BE2C (cell line): ENCODE results near the gene CUEDC1.
A peak's percentile ranks its signal among the peaks of the same experiment; 100 is the strongest.

Experiments
- DNase-seq: peaks from one replicate; pipeline ENCODE4 v3.0.0-alpha.2; 2020
- H3K27me3 ChIP-seq: fragments of 250-450 bp; sonication (Bioruptor Pico); 2 replicates; pipeline ENCODE4 v1.5.1; 2020; ENCODE audit warnings: mild to moderate bottlenecking
- H3K36me3 ChIP-seq: fragments of 250-450 bp; sonication (Bioruptor Pico); 2 replicates; pipeline ENCODE4 v1.5.1; 2020; ENCODE audit warnings: mild to moderate bottlenecking
- H3K4me1 ChIP-seq: fragments of 250-450 bp; sonication (Bioruptor Pico); 2 replicates; pipeline ENCODE4 v1.5.1; 2020
- H3K4me3 ChIP-seq: 2 replicates; pipeline ENCODE4 v1.5.1; 2011; ENCODE audit warnings: low read depth, low read length
- H3K9me3 ChIP-seq: fragments of 250-450 bp; sonication (Bioruptor Pico); 2 replicates; pipeline ENCODE4 v1.5.1; 2020
- TF ChIP-seq, protein P1 (sequence below): IDR thresholded peaks from 2 replicates; pipeline ENCODE4 v1.5.1; 2012; ENCODE audit warnings: mild to moderate bottlenecking, low read depth, low read length

CUEDC1 gene

DNA sequence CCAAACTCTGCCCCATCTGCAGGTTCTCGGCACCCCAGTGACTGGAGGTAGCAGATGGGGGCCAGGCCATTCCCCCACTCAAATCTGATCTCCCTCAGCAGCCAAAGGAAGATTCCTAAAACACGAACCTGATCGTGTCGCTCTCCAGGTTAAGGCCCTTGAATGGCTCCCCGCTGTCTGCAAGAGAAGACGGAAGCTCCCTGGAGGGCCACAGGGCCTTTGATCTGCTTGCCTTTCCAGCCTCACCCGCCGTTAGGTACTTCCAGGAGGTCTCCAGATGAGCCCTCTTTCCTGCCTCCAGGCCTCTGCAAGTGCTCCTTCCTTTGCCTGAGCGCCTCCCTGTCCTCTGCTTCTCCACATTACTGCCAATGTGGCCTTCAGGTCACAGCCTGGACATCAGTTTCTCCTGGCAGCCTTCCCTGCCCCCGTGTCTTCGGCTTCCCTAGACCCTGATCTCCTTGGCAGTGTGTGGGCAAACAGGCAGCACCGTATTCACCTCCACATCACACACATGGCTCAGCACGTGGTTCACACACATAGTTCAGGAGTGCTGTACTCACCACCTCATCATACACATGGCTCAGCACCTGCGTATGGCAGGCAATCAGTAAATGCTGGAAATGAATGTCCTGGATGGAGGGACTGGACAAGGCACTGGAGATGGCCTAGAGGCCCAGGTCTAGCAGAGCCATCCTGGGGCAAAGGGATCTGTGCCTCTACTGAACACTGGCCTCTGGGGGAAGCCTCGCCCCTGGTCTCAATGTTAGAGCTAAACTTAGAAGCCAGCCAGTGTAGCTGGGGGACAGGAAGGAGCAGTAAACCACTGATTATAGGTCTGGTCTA lies 79.0 kb downstream of the CUEDC1 start:
- Histone ChIP-seq H3K27me3 (no peaks in the 10 kb centered on the region), H3K9me3 (no peaks in the 10 kb centered on the region), H3K4me3 (no peak overlapping the region), H3K4me1 (peaks cover 18% of the 10 kb centered on the region), H3K36me3 (no peaks in the 10 kb centered on the region)
- no peak for DNase-seq
- TF ChIP-seq, protein P1, sequence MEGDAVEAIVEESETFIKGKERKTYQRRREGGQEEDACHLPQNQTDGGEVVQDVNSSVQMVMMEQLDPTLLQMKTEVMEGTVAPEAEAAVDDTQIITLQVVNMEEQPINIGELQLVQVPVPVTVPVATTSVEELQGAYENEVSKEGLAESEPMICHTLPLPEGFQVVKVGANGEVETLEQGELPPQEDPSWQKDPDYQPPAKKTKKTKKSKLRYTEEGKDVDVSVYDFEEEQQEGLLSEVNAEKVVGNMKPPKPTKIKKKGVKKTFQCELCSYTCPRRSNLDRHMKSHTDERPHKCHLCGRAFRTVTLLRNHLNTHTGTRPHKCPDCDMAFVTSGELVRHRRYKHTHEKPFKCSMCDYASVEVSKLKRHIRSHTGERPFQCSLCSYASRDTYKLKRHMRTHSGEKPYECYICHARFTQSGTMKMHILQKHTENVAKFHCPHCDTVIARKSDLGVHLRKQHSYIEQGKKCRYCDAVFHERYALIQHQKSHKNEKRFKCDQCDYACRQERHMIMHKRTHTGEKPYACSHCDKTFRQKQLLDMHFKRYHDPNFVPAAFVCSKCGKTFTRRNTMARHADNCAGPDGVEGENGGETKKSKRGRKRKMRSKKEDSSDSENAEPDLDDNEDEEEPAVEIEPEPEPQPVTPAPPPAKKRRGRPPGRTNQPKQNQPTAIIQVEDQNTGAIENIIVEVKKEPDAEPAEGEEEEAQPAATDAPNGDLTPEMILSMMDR: no peak

DNA sequence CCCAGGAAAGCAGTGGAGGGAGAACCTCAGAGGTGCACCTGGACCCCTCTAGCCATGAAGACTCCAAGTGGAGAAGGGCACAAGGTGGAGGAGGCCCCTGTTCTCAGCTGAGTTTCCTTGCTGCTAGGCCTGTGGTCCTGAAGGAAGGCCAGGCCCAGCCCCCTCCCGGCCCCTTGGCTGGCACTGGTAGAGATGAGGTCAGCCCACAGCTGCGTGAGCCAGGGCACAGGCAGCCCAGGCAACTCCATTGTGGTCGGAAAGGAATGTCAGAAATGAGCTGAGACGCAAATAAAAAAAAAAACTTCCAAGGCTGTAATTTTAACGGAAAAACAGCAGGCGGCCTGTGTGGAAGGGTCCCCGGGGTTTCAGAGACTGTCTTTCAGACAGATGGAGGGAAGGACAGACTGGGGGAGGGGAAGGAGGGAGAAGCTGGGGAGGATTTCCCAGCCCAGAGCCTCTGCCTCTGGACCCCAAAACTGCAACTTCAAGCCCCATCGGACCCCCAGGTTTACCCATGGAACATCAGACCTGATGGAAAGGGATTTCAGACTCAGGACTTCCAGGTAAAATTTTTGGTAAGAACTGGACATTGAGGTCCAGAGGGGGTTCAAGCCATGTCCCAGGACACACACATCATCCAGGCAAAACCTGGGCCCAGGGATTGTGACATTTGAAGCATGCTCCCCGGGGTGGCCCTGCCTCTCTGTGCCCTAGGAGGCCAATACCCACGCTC lies 79.8 kb downstream of the CUEDC1 start:
- TF ChIP-seq, protein P1: peak; percentile 43
- H3K36me3 ChIP-seq: no peaks in the 10 kb centered on the region
- peaks cover 18% of the 10 kb centered on the region for H3K4me1 ChIP-seq
- H3K27me3 ChIP-seq: no peaks in the 10 kb centered on the region
- no peak overlapping the region for H3K4me3 ChIP-seq
- DNase-seq: peak; percentile 64
- H3K9me3 ChIP-seq: no peaks in the 10 kb centered on the region

DNA sequence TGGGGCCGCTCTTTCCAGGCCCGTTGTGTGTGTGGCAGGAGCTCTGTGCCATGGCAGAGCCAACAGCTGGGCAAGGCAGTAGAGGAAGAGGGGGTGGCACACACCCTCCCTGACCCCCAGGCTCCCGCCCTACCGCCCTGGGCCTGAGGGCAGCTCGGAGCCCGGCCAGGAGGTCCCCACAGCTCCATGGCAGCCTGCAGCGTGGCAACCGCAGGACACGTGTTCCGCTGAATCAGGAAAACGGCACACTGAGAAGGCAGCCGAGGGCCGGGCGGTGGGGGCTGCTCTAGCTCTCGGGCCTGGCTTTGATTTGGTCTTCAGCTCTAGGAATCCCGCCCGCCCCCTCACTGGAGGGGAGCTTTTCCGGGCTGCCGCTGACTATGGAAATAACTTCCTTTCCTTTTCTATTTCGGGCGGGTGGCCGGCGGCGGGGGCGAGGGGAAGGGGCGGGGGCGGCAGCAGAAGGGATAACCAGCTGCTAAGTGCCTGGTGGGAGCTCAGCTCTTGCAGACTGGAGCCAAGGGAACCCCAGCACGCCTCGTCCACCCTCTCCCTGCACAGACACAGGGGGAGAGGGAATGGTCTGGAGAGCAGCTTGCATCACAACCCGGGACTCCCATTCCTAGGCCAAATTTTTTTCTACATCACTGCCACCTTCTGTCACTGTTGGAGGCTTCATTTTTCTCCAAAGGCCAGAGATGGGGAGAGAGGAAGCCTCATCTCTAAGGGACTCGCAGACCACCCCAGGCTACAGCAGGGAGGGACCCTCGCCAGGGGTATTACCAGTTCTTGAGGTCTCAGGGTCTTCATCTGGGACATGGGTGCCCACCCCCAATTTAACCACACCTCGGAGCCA lies 80.5 kb downstream of the CUEDC1 start:
- Histone ChIP-seq H3K36me3 (no peaks in the 10 kb centered on the region), H3K9me3 (no peaks in the 10 kb centered on the region), H3K4me3 (peak overlapping the region; percentile 6), H3K27me3 (no peaks in the 10 kb centered on the region), H3K4me1 (peaks cover 18% of the 10 kb centered on the region)
- TF ChIP-seq, protein P1: no peak
- peak; percentile 76 for DNase-seq

DNA sequence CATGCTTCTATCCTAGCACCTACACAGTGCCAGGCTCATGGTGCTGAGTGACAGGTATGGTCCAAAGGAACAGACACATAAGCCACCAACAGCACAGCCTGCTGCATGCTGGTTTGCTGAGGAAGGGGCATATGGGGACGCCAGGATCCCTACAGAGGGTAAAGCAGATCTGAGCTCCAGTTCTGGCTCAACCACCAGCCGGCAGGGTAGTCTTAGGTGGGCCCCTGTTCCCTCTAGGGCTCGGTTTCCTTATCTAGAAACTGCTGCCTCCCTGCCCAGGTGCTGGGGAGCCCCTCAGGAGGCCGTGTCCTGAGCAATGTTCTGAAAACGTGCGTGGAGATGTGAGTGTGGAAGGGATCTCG lies 81.2 kb downstream of the CUEDC1 start:
- no peaks in the 10 kb centered on the region for H3K27me3 ChIP-seq
- TF ChIP-seq, protein P1: no peak
- no peaks in the 10 kb centered on the region for H3K36me3 ChIP-seq
- DNase-seq: no peak
- peak overlapping the region; percentile 6 for H3K4me3 ChIP-seq
- H3K4me1 ChIP-seq: peaks cover 18% of the 10 kb centered on the region
- no peaks in the 10 kb centered on the region for H3K9me3 ChIP-seq

- Histone ChIP-seq H3K36me3 (no peaks in the 10 kb centered on the region), H3K4me1 (peaks cover 24% of the 10 kb centered on the region), H3K27me3 (no peaks in the 10 kb centered on the region), H3K9me3 (no peaks in the 10 kb centered on the region), H3K4me3 (no peak overlapping the region)
- TF ChIP-seq, protein P1: no peak
- DNase-seq: no peak
Measured at GRCh38 chr17:57873261-57874057, 81.8 kb downstream of the CUEDC1 start.
